ENCODE measurements around the gene NR0B2. TPM values are rescaled to one million over a fixed set of nuclear protein-coding genes. Genes with fewer than 3 reads are reported as not detected.

The NR0B2 gene
- total and polyA plus RNA-seq, 2 of the 13 experiments (the other 11 are each of a cell fraction or from before 2014, with no cell fraction given): 72.5 to 133 TPM

GRCh38 chr1:26961826-26962225, 48.1 kb upstream of the NR0B2 start (continued):
- TF ChIP-seq, protein P1, sequence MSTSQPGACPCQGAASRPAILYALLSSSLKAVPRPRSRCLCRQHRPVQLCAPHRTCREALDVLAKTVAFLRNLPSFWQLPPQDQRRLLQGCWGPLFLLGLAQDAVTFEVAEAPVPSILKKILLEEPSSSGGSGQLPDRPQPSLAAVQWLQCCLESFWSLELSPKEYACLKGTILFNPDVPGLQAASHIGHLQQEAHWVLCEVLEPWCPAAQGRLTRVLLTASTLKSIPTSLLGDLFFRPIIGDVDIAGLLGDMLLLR (CRISPR knock-in tag; IDR thresholded peaks at IDR 0.05): no peak
- TF ChIP-seq ATF7-NPFF (CRISPR knock-in tag; IDR thresholded peaks at IDR 0.05; ENCODE audit: low read depth) (no peak), JUND (CRISPR knock-in tag; IDR thresholded peaks at IDR 0.05) (peak; percentile 76; the same call in 1 of the 2 replicates), PTBP1 (IDR thresholded peaks at IDR 0.05; ENCODE audit: low read depth, low read length, poor library complexity, severe bottlenecking) (no peak), TBL1XR1 (IDR thresholded peaks at IDR 0.05; ENCODE audit: borderline replicate concordance, low read length, partially characterized antibody) (peak; percentile 46), FOXK1 (CRISPR knock-in tag; IDR thresholded peaks at IDR 0.05; ENCODE audit: borderline replicate concordance, low read depth) (peak; percentile 91; the same call in 1 of the 2 replicates), IRF1 (CRISPR knock-in tag; IDR thresholded peaks at IDR 0.05; ENCODE audit: low read depth) (no peak), NFYB (CRISPR knock-in tag; IDR thresholded peaks at IDR 0.05) (no peak), ETV5 (CRISPR knock-in tag; IDR thresholded peaks at IDR 0.05; ENCODE audit: borderline replicate concordance) (peak; percentile 65; the same call in 1 of the 2 replicates), ATF5 (CRISPR knock-in tag; IDR thresholded peaks at IDR 0.05; ENCODE audit: low read depth) (no peak), ZNF503 (CRISPR knock-in tag; IDR thresholded peaks at IDR 0.05) (peak; percentile 38; the same call in 1 of the 2 replicates), CHD2 (IDR thresholded peaks at IDR 0.05; ENCODE audit: low read depth, low read length) (no peak), RXRA (CRISPR knock-in tag; IDR thresholded peaks at IDR 0.05) (no peak), ZNF20 (CRISPR knock-in tag; IDR thresholded peaks at IDR 0.05) (no peak), KLF13 (CRISPR knock-in tag; IDR thresholded peaks at IDR 0.05) (no peak), POLR2G (IDR thresholded peaks at IDR 0.05; ENCODE audit: low read depth, low read length) (no peak), ZNF263 (CRISPR knock-in tag; IDR thresholded peaks at IDR 0.05) (no peak), YEATS2 (CRISPR knock-in tag; IDR thresholded peaks at IDR 0.05; ENCODE audit: borderline replicate concordance) (no peak), HMGA1 (CRISPR knock-in tag; conservative IDR thresholded peaks at IDR 0.05) (no peak)
- TF ChIP-seq, protein P2, sequence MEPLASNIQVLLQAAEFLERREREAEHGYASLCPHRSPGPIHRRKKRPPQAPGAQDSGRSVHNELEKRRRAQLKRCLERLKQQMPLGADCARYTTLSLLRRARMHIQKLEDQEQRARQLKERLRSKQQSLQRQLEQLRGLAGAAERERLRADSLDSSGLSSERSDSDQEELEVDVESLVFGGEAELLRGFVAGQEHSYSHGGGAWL (CRISPR knock-in tag; IDR thresholded peaks at IDR 0.05): no peak
- TF ChIP-seq, protein P3, sequence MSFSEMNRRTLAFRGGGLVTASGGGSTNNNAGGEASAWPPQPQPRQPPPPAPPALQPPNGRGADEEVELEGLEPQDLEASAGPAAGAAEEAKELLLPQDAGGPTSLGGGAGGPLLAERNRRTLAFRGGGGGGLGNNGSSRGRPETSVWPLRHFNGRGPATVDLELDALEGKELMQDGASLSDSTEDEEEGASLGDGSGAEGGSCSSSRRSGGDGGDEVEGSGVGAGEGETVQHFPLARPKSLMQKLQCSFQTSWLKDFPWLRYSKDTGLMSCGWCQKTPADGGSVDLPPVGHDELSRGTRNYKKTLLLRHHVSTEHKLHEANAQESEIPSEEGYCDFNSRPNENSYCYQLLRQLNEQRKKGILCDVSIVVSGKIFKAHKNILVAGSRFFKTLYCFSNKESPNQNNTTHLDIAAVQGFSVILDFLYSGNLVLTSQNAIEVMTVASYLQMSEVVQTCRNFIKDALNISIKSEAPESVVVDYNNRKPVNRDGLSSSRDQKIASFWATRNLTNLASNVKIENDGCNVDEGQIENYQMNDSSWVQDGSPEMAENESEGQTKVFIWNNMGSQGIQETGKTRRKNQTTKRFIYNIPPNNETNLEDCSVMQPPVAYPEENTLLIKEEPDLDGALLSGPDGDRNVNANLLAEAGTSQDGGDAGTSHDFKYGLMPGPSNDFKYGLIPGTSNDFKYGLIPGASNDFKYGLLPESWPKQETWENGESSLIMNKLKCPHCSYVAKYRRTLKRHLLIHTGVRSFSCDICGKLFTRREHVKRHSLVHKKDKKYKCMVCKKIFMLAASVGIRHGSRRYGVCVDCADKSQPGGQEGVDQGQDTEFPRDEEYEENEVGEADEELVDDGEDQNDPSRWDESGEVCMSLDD (CRISPR knock-in tag; IDR thresholded peaks at IDR 0.05; ENCODE audit: borderline replicate concordance): no peak
- TF ChIP-seq, protein P4, sequence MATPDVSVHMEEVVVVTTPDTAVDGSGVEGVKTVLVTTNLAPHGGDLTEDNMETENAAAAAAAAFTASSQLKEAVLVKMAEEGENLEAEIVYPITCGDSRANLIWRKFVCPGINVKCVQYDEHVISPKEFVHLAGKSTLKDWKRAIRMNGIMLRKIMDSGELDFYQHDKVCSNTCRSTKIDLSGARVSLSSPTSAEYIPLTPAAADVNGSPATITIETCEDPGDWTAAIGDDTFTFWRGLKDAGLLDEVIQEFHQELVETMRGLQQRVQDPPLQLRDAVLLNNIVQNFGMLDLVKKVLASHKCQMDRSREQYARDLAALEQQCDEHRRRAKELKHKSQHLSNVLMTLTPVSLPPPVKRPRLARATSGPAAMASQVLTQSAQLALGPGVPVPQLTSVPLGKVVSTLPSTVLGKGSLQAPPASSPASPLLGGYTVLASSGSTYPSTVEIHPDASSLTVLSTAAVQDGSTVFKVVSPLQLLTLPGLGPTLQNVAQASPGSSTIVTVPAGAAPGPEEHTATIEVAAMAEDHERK (CRISPR knock-in tag; IDR thresholded peaks at IDR 0.05; ENCODE audit: low read depth): no peak

Measured in HepG2 (cell line).